Liver (tissue), 9 donors: ENCODE measurements around the gene MYBPC3. TPM values are rescaled to one million over a fixed set of nuclear protein-coding genes. Genes with fewer than 3 reads are reported as not detected.

ENCODE experiments used
- DNase-seq: peaks from one replicate; pipeline ENCODE4 v3.0.0-alpha.2; 2017; ENCODE audit warnings: low spot score
- H3K27ac ChIP-seq, 2 donors: one replicate each; pipeline ENCODE4 v1.7.0; 2013; ENCODE audit warnings: inconsistent platforms in 2 of 2, low read length in 2 of 2, control low read depth in 1 of 2, low read depth in 1 of 2, mild to moderate bottlenecking in 1 of 2
- H3K27me3 ChIP-seq, 4 donors: one replicate each; pipeline versions ENCODE4 v1.6.1 to v1.7.0; 2013; ENCODE audit warnings: low read length in 3 of 4, inconsistent platforms in 1 of 4, mild to moderate bottlenecking in 1 of 4, moderate library complexity in 1 of 4; ENCODE audit not compliant: control insufficient read depth in 4 of 4, insufficient read depth in 4 of 4
- H3K36me3 ChIP-seq, 4 donors: one replicate each; pipeline versions ENCODE4 v1.6.1 to v1.7.0; 2013; ENCODE audit warnings: low read length in 3 of 4, mild to moderate bottlenecking in 3 of 4, low read depth in 1 of 4, moderate library complexity in 1 of 4; ENCODE audit not compliant: control insufficient read depth in 4 of 4, insufficient read depth in 3 of 4
- H3K4me1 ChIP-seq, 4 donors: one replicate each; pipeline versions ENCODE4 v1.6.1 to v1.7.0; 2013; ENCODE audit warnings: low read length in 3 of 4, mild to moderate bottlenecking in 3 of 4, moderate library complexity in 1 of 4; ENCODE audit not compliant: control insufficient read depth in 4 of 4, insufficient read depth in 4 of 4
- H3K4me3 ChIP-seq, 3 donors: one replicate each; pipeline versions ENCODE4 v1.6.1 to v1.7.0; 2013; ENCODE audit warnings: low read length in 3 of 3, control low read depth in 1 of 3, low read depth in 1 of 3, mild to moderate bottlenecking in 1 of 3
- H3K9ac ChIP-seq, 2 donors: one replicate each; pipeline ENCODE4 v1.7.0; 2013; ENCODE audit warnings: low read length in 2 of 2, mild to moderate bottlenecking in 2 of 2, moderate library complexity in 2 of 2, control low read depth in 1 of 2, low read depth in 1 of 2
- H3K9me3 ChIP-seq, 4 donors: one replicate each; pipeline versions ENCODE4 v1.6.1 to v1.7.0; 2013; ENCODE audit warnings: low read length in 3 of 4; ENCODE audit not compliant: control insufficient read depth in 4 of 4
- ATF3 ChIP-seq: IDR thresholded peaks from 2 replicates; pipeline ENCODE4 v1.6.1; 2016; ENCODE audit warnings: antibody characterized with exemption
- CTCF ChIP-seq: fragments of 150-350 bp; IDR thresholded peaks from 2 replicates; pipeline ENCODE4 v1.5.1; 2017; ENCODE audit warnings: improper control_type of control experiment, low read depth, low read length; ENCODE audit not compliant: missing input control
- EGR1 ChIP-seq, 2 donors: IDR thresholded peaks; 2 replicates each; pipeline ENCODE4 v1.6.1; 2016 to 2018; ENCODE audit warnings: antibody characterized with exemption in 2 of 2, low read depth in 2 of 2
- FOXA1 ChIP-seq: IDR thresholded peaks from 2 replicates; pipeline ENCODE4 v1.6.1; 2016; ENCODE audit warnings: antibody characterized with exemption
- FOXA2 ChIP-seq: IDR thresholded peaks from 2 replicates; pipeline ENCODE4 v1.6.1; 2016; ENCODE audit warnings: antibody characterized with exemption
- GABPA ChIP-seq, 2 donors: IDR thresholded peaks in 1 of 2; conservative IDR thresholded peaks in 1 of 2; 2 replicates each; pipeline ENCODE4 v1.6.1; 2016; ENCODE audit warnings: antibody characterized with exemption in 2 of 2, mild to moderate bottlenecking in 1 of 2, moderate library complexity in 1 of 2
- HNF4A ChIP-seq, 2 donors: conservative IDR thresholded peaks; 2 replicates each; pipeline ENCODE4 v1.6.1; 2016; ENCODE audit warnings: antibody characterized with exemption in 2 of 2, mild to moderate bottlenecking in 2 of 2
- HNF4G ChIP-seq: IDR thresholded peaks from 2 replicates; pipeline ENCODE4 v1.6.1; 2016; ENCODE audit warnings: antibody characterized with exemption
- JUND ChIP-seq, 2 donors: IDR thresholded peaks; 2 replicates each; pipeline ENCODE4 v1.6.1; 2016; ENCODE audit warnings: antibody characterized with exemption in 2 of 2
- MAX ChIP-seq: IDR thresholded peaks from 2 replicates; pipeline ENCODE4 v1.6.1; 2016; ENCODE audit warnings: antibody characterized with exemption
- NR2F2 ChIP-seq: IDR thresholded peaks from 2 replicates; pipeline ENCODE4 v1.6.1; 2016; ENCODE audit warnings: antibody characterized with exemption
- RAD21 ChIP-seq, 2 donors: IDR thresholded peaks; 2 replicates each; pipeline ENCODE4 v1.6.1; 2016; ENCODE audit warnings: antibody characterized with exemption in 2 of 2, mild to moderate bottlenecking in 2 of 2
- REST ChIP-seq: IDR thresholded peaks from 2 replicates; pipeline ENCODE4 v1.6.1; 2016; ENCODE audit warnings: antibody characterized with exemption, mild to moderate bottlenecking
- RXRA ChIP-seq, 2 donors: IDR thresholded peaks; 2 replicates each; pipeline ENCODE4 v1.6.1; 2017 to 2018; ENCODE audit warnings: antibody characterized with exemption in 2 of 2, mild to moderate bottlenecking in 1 of 2
- SP1 ChIP-seq: IDR thresholded peaks from 2 replicates; pipeline ENCODE4 v1.6.1; 2018; ENCODE audit warnings: antibody characterized with exemption, mild to moderate bottlenecking
- TAF1 ChIP-seq: conservative IDR thresholded peaks from 2 replicates; pipeline ENCODE4 v1.6.1; 2016; ENCODE audit warnings: antibody characterized with exemption, mild to moderate bottlenecking
- YY1 ChIP-seq: IDR thresholded peaks from 2 replicates; pipeline ENCODE4 v1.6.1; 2016; ENCODE audit warnings: antibody characterized with exemption, mild to moderate bottlenecking
- ZBTB33 ChIP-seq: IDR thresholded peaks from 2 replicates; pipeline ENCODE4 v1.6.1; 2016; ENCODE audit warnings: antibody characterized with exemption
- WGBS: extraction: QIAGEN DNeasy Blood & Tissue Kit; methylation state at CpG from one replicate; pipeline ENCODE4 v1.1.7; 2013; 5-methylcytosine and 5-hydroxymethylcytosine counted together
- polyA plus RNA-seq, 2 donors: library from polyadenylated mRNA; stranded (reverse) in 1 of 2; unstranded in 1 of 2; fragments of 200-250 nt in 1 of 2; fragments of >200 nt in 1 of 2; fragmentation: Nextera tagmentation in 1 of 2; extraction: Ambion mirVana in 1 of 2; gene quantifications; one replicate each; pipeline versions ENCODE4 v1.2.1 to v1.2.3, GENCODE V29; 2013 to 2015
- total RNA-seq, 2 donors: library from RNA; depleted of rRNA; stranded (reverse); fragments of >200 nt; gene quantifications; one replicate each; pipeline ENCODE4 v1.2.3, GENCODE V29; 2014
- donor health status: healthy.
- donor health status: healthy.
- donor health status: healthy.
- donor health status: healthy.
- donor health status: healthy.

Gene MYBPC3
- total and polyA plus RNA-seq, 4 donors: 0.01 to 0.25 TPM; not detected in 2

- no peak for DNase-seq
- Histone ChIP-seq H3K9me3 (no peaks in the 10 kb centered on the region), H3K4me3 (no peak overlapping the region), H3K27ac (no peak overlapping the region), H3K27me3 (no peaks in the 10 kb centered on the region), H3K9ac (no peak overlapping the region), H3K4me1 (no peaks in the 10 kb centered on the region), H3K36me3 (no peaks in the 10 kb centered on the region)
- TF ChIP-seq SP1 (no peak), JUND (IDR thresholded peaks at IDR 0.05) (no peak), REST (no peak), HNF4G (no peak), NR2F2 (no peak), RAD21 (IDR thresholded peaks at IDR 0.05) (no peak), HNF4A (conservative IDR thresholded peaks at IDR 0.05) (no peak), FOXA2 (no peak), GABPA (IDR thresholded peaks at IDR 0.05 in 1 of 2, conservative IDR thresholded peaks at IDR 0.05 in 1 of 2) (no peak), RXRA (IDR thresholded peaks at IDR 0.05) (no peak), EGR1 (IDR thresholded peaks at IDR 0.05; ENCODE audit: low read depth in 2 of 2) (no peak), MAX (no peak), ZBTB33 (no peak), FOXA1 (no peak), ATF3 (no peak)
- WGBS: 92% methylated on average over 24 of the region's 24 CpGs
Measured at GRCh38 chr11:47342036-47342803, 10.3 kb downstream of the MYBPC3 start.

- H3K4me1 ChIP-seq: no peaks in the 10 kb centered on the region
- no peak for DNase-seq
- H3K9ac ChIP-seq: no peak overlapping the region
- no peak overlapping the region for H3K4me3 ChIP-seq
- H3K9me3 ChIP-seq: no peaks in the 10 kb centered on the region
- H3K27me3 ChIP-seq: no peaks in the 10 kb centered on the region
- TF ChIP-seq MAX: no peak
- no peak for TF ChIP-seq HNF4A (conservative IDR thresholded peaks at IDR 0.05)
- no peak for TF ChIP-seq EGR1 (IDR thresholded peaks at IDR 0.05; ENCODE audit: low read depth in 2 of 2)
- no peak for TF ChIP-seq RXRA (IDR thresholded peaks at IDR 0.05)
- TF ChIP-seq HNF4G: no peak
- no peak for TF ChIP-seq ZBTB33
- TF ChIP-seq CTCF: no peak
- no peak for TF ChIP-seq TAF1
- no peak for TF ChIP-seq GABPA (IDR thresholded peaks at IDR 0.05 in 1 of 2, conservative IDR thresholded peaks at IDR 0.05 in 1 of 2)
- no peak for TF ChIP-seq YY1
- no peak for TF ChIP-seq ATF3
- TF ChIP-seq FOXA1: no peak
- no peak for TF ChIP-seq FOXA2
- H3K27ac ChIP-seq: no peak overlapping the region
- no peaks in the 10 kb centered on the region for H3K36me3 ChIP-seq
- WGBS: 78% methylated on average over 18 of the region's 18 CpGs
Measured at GRCh38 chr11:47340980-47341775, 11.3 kb downstream of the MYBPC3 start.
